Measurements from ENCODE around the gene BMI1. TPM values are rescaled to one million over a fixed set of nuclear protein-coding genes. Genes with fewer than 3 reads are reported as not detected.

Gene BMI1
- total and polyA plus RNA-seq, 2 donors from 2014 or later: 18.7 to 49.0 TPM

GRCh38 chr10:22294694-22295093 lies 26.2 kb upstream of the BMI1 start:
- H3K27ac ChIP-seq (ENCODE audit: low read depth in 2 of 2, low read length in 2 of 2): no peak overlapping the region
- FAIRE-seq (no peak), DNase-seq (no peak)
- no peaks in the 10 kb centered on the region for H3K27me3 ChIP-seq (ENCODE audit: control insufficient read depth, insufficient read depth, low read length)
- no peaks in the 10 kb centered on the region for H3K4me1 ChIP-seq (ENCODE audit: control insufficient read depth in 2 of 3, insufficient read depth in 2 of 3, low read depth in 1 of 3, low read length in 3 of 3)
- H3K9me3 ChIP-seq (ENCODE audit: control insufficient read depth in 2 of 3, insufficient read depth in 1 of 3, low read length in 3 of 3): no peaks in the 10 kb centered on the region
- intact Hi-C loops (cut with DNase I): no loop called here
- no peak overlapping the region for H3K4me3 ChIP-seq (ENCODE audit: low read length in 3 of 3)
- no peak for TF ChIP-seq CTCF (IDR thresholded peaks at IDR 0.05; ENCODE audit: borderline replicate concordance, extremely low read depth, insufficient read depth)
- H3K36me3 ChIP-seq (ENCODE audit: control insufficient read depth in 2 of 3, insufficient read depth in 3 of 3, low read length in 3 of 3): no peaks in the 10 kb centered on the region
- H3K9ac ChIP-seq (ENCODE audit: low read length in 3 of 3): no peak overlapping the region

GRCh38 chr10:22301193-22301592 lies 19.7 kb upstream of the BMI1 start:
- FAIRE-seq (no peak), DNase-seq (no peak)
- Histone ChIP-seq H3K27ac (ENCODE audit: low read depth in 2 of 2, low read length in 2 of 2) (no peak overlapping the region), H3K4me3 (ENCODE audit: low read length in 3 of 3) (no peak overlapping the region), H3K9me3 (ENCODE audit: control insufficient read depth in 2 of 3, insufficient read depth in 1 of 3, low read length in 3 of 3) (no peaks in the 10 kb centered on the region), H3K9ac (ENCODE audit: low read length in 3 of 3) (no peak overlapping the region), H3K4me1 (ENCODE audit: control insufficient read depth in 2 of 3, insufficient read depth in 2 of 3, low read depth in 1 of 3, low read length in 3 of 3) (no peaks in the 10 kb centered on the region), H3K36me3 (ENCODE audit: control insufficient read depth in 2 of 3, insufficient read depth in 3 of 3, low read length in 3 of 3) (no peaks in the 10 kb centered on the region), H3K27me3 (ENCODE audit: control insufficient read depth, insufficient read depth, low read length) (no peaks in the 10 kb centered on the region)
- intact Hi-C loops (cut with DNase I): no loop called here
- TF ChIP-seq CTCF (IDR thresholded peaks at IDR 0.05; ENCODE audit: borderline replicate concordance, extremely low read depth, insufficient read depth): no peak

GRCh38 chr10:22303461-22303860 lies 17.4 kb upstream of the BMI1 start:
- Histone ChIP-seq H3K9me3 (ENCODE audit: control insufficient read depth in 2 of 3, insufficient read depth in 1 of 3, low read length in 3 of 3) (no peaks in the 10 kb centered on the region), H3K36me3 (ENCODE audit: control insufficient read depth in 2 of 3, insufficient read depth in 3 of 3, low read length in 3 of 3) (no peaks in the 10 kb centered on the region), H3K27me3 (ENCODE audit: control insufficient read depth, insufficient read depth, low read length) (no peaks in the 10 kb centered on the region), H3K27ac (ENCODE audit: low read depth in 2 of 2, low read length in 2 of 2) (no peak overlapping the region), H3K4me3 (ENCODE audit: low read length in 3 of 3) (no peak overlapping the region), H3K4me1 (ENCODE audit: control insufficient read depth in 2 of 3, insufficient read depth in 2 of 3, low read depth in 1 of 3, low read length in 3 of 3) (no peaks in the 10 kb centered on the region), H3K9ac (ENCODE audit: low read length in 3 of 3) (no peak overlapping the region)
- intact Hi-C loops (cut with DNase I): no loop called here
- no peak for TF ChIP-seq CTCF (IDR thresholded peaks at IDR 0.05; ENCODE audit: borderline replicate concordance, extremely low read depth, insufficient read depth)
- no peak for DNase-seq
- FAIRE-seq: no peak

- H3K4me3 ChIP-seq (ENCODE audit: low read length in 3 of 3): no peak overlapping the region
- no peaks in the 10 kb centered on the region for H3K4me1 ChIP-seq (ENCODE audit: control insufficient read depth in 2 of 3, insufficient read depth in 2 of 3, low read depth in 1 of 3, low read length in 3 of 3)
- H3K27ac ChIP-seq (ENCODE audit: low read depth in 2 of 2, low read length in 2 of 2): no peak overlapping the region
- FAIRE-seq (no peak), DNase-seq (no peak)
- H3K36me3 ChIP-seq (ENCODE audit: control insufficient read depth in 2 of 3, insufficient read depth in 3 of 3, low read length in 3 of 3): no peaks in the 10 kb centered on the region
- no peak overlapping the region for H3K9ac ChIP-seq (ENCODE audit: low read length in 3 of 3)
- no peaks in the 10 kb centered on the region for H3K9me3 ChIP-seq (ENCODE audit: control insufficient read depth in 2 of 3, insufficient read depth in 1 of 3, low read length in 3 of 3)
- intact Hi-C loops (cut with DNase I): no loop called here
- H3K27me3 ChIP-seq (ENCODE audit: control insufficient read depth, insufficient read depth, low read length): no peaks in the 10 kb centered on the region
- no peak for TF ChIP-seq CTCF (IDR thresholded peaks at IDR 0.05; ENCODE audit: borderline replicate concordance, extremely low read depth, insufficient read depth)
Measured at GRCh38 chr10:22305721-22306120, 15.2 kb upstream of the BMI1 start.
